ENCODE results near the gene RB1.
"Not testable (repeated sequence)": the region's sequence is repeated elsewhere in the genome, so short reads cannot be mapped to it uniquely, and the experiment has no call there.

The RB1 gene

GRCh38 chr13:48299591-48299990 is 4.0 kb upstream of the RB1 start:
- no peak for DNase-seq

GRCh38 chr13:48302871-48303358 is 636 bp upstream of the RB1 start:
- no peak for DNase-seq

GRCh38 chr13:48304143-48304876 is 759 bp downstream of the RB1 start:
- DNase-seq: peak; percentile 34

GRCh38 chr13:48311223-48311622 is 7.7 kb downstream of the RB1 start:
- DNase-seq: no peak

- no peak for DNase-seq
These were observed 12.6 kb downstream of the RB1 start for GRCh38 chr13:48315969-48316650.

GRCh38 chr13:48316826-48317510 is 13.4 kb downstream of the RB1 start:
- DNase-seq: no peak

GRCh38 chr13:48317511-48318376 is 14.2 kb downstream of the RB1 start:
- DNase-seq: no peak

- DNase-seq: no peak
These were observed 14.8 kb downstream of the RB1 start for GRCh38 chr13:48318377-48318811.

- no peak for DNase-seq
These were observed 15.4 kb downstream of the RB1 start for GRCh38 chr13:48318821-48319511.

GRCh38 chr13:48319531-48320398 is 16.2 kb downstream of the RB1 start:
- peak; percentile 9 for DNase-seq

GRCh38 chr13:48320399-48320790 is 16.8 kb downstream of the RB1 start:
- no peak for DNase-seq

GRCh38 chr13:48320891-48321510 is 17.4 kb downstream of the RB1 start:
- no peak for DNase-seq

GRCh38 chr13:48322294-48322693 is 18.7 kb downstream of the RB1 start:
- no peak for DNase-seq

- DNase-seq: no peak
These were observed 30.4 kb downstream of the RB1 start for GRCh38 chr13:48333976-48334375.

- peak; percentile 41 for DNase-seq
These were observed 31.1 kb downstream of the RB1 start for GRCh38 chr13:48334534-48335127.

GRCh38 chr13:48339198-48339597 is 35.6 kb downstream of the RB1 start:
- DNase-seq: not testable (repeated sequence)

- DNase-seq: no peak
These were observed 40.7 kb downstream of the RB1 start for GRCh38 chr13:48344264-48344663.

- no peak for DNase-seq
These were observed 43.0 kb downstream of the RB1 start for GRCh38 chr13:48346583-48346982.

GRCh38 chr13:48349525-48349924 is 46.0 kb downstream of the RB1 start:
- no peak for DNase-seq

GRCh38 chr13:48353590-48353989 is 50.0 kb downstream of the RB1 start:
- DNase-seq: no peak
